GM23338 (cell line): ENCODE measurements around the gene PTBP3.
A peak's percentile ranks its signal among the peaks of the same experiment; 100 is the strongest.

Experiments
- CREB1 ChIP-seq: fragments of 250-450 bp; sonication (Bioruptor Pico); IDR thresholded peaks from 2 replicates; pipeline ENCODE4 v1.5.0; 2020; ENCODE audit warnings: low read depth, mild to moderate bottlenecking, moderate library complexity
- ETS1 ChIP-seq: IDR thresholded peaks from 2 replicates; pipeline ENCODE4 v1.6.1; 2016; ENCODE audit warnings: antibody characterized with exemption
- EZH2 ChIP-seq: fragments of 200-600 bp; sonication (generic); IDR thresholded peaks from one replicate; pipeline ENCODE4 v1.8.0; 2017; ENCODE audit warnings: antibody characterized with exemption, mild to moderate bottlenecking, low read depth; ENCODE audit not compliant: unreplicated experiment
- EZH2phosphoT487 ChIP-seq: fragments of 200-600 bp; sonication (generic); IDR thresholded peaks from one replicate; pipeline ENCODE4 v1.8.1; 2018; ENCODE audit warnings: antibody characterized with exemption; ENCODE audit not compliant: unreplicated experiment
- JUNB ChIP-seq: IDR thresholded peaks from one replicate; pipeline ENCODE4 v1.6.1; 2016; ENCODE audit warnings: antibody characterized with exemption; ENCODE audit not compliant: unreplicated experiment
- NANOG ChIP-seq: IDR thresholded peaks from 2 replicates; pipeline ENCODE4 v1.6.1; 2016; ENCODE audit warnings: antibody characterized with exemption, borderline replicate concordance
- POLR2AphosphoS5 ChIP-seq: IDR thresholded peaks from 2 replicates; pipeline ENCODE4 v1.6.1; 2016; ENCODE audit warnings: antibody characterized with exemption, low read depth
- STAT1 ChIP-seq: IDR thresholded peaks from one replicate; pipeline ENCODE4 v1.6.1; 2016; ENCODE audit warnings: antibody characterized with exemption; ENCODE audit not compliant: unreplicated experiment
- TF ChIP-seq, protein P1 (sequence below), 2 experiments: fragments of 200-600 bp in 1 of 2; sonication (generic) in 1 of 2; conservative IDR thresholded peaks; 2 replicates each; pipeline versions ENCODE4 v1.5.1 to v1.6.1; 2016 to 2017; ENCODE audit warnings: antibody characterized with exemption in 2 of 2, low read depth in 2 of 2, mild to moderate bottlenecking in 2 of 2, moderate library complexity in 1 of 2
- TF ChIP-seq, protein P2 (sequence below): IDR thresholded peaks from one replicate; pipeline ENCODE4 v1.6.1; 2018; ENCODE audit warnings: antibody characterized with exemption; ENCODE audit not compliant: unreplicated experiment

DNA sequence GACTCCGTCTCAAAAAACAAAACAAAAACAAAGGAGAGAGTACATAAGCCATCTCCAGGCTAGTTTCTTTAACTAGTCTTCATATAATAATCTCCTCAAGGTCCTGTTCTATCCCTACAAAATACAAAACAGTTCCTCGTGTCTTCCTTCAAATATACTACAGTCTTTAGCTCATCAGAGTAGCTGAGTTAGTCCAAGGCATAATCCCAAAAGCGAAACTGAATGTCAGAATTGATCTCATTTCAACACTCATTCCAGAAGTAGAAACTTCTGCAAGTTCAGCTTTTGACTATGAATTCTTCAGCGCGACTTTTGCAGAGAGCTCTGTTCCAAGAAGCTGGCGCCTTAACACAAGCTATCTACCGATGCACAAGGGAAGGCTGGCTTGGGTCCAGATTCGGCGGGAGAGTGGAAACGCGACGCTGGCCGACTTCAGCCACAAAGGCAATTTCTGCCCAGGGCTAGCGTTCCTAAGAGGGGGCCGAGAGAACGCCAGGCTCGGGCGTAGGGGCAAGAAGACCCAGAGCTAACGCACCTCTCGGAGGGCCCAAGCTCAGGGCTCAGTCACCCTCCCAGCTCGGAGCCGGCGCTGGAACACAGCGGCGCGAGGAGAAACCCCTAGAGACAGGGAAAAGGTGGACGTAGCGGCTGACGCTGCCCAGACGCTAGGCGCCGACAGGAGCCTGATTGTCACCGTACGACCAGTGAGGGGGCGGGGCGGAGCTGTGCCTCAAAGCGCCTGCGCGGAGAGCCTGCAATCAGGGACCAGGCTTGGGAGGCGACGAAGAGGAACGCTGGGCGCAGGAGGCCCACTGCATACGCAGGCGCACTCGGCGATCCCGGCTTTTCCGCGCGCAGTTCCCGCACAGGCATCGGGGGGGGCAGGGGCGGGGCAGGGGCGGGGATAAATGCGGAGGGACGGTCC is 46.0 kb upstream of the PTBP3 start:
- TF ChIP-seq, protein P1, sequence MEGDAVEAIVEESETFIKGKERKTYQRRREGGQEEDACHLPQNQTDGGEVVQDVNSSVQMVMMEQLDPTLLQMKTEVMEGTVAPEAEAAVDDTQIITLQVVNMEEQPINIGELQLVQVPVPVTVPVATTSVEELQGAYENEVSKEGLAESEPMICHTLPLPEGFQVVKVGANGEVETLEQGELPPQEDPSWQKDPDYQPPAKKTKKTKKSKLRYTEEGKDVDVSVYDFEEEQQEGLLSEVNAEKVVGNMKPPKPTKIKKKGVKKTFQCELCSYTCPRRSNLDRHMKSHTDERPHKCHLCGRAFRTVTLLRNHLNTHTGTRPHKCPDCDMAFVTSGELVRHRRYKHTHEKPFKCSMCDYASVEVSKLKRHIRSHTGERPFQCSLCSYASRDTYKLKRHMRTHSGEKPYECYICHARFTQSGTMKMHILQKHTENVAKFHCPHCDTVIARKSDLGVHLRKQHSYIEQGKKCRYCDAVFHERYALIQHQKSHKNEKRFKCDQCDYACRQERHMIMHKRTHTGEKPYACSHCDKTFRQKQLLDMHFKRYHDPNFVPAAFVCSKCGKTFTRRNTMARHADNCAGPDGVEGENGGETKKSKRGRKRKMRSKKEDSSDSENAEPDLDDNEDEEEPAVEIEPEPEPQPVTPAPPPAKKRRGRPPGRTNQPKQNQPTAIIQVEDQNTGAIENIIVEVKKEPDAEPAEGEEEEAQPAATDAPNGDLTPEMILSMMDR (conservative IDR thresholded peaks at IDR 0.05; ENCODE audit: low read depth in 2 of 2): 0 out of 4 replicates have a peak, but pooled peaks of 1 of the 2 experiments have one; percentile 10
- no peak for TF ChIP-seq EZH2phosphoT487
- TF ChIP-seq, protein P2, sequence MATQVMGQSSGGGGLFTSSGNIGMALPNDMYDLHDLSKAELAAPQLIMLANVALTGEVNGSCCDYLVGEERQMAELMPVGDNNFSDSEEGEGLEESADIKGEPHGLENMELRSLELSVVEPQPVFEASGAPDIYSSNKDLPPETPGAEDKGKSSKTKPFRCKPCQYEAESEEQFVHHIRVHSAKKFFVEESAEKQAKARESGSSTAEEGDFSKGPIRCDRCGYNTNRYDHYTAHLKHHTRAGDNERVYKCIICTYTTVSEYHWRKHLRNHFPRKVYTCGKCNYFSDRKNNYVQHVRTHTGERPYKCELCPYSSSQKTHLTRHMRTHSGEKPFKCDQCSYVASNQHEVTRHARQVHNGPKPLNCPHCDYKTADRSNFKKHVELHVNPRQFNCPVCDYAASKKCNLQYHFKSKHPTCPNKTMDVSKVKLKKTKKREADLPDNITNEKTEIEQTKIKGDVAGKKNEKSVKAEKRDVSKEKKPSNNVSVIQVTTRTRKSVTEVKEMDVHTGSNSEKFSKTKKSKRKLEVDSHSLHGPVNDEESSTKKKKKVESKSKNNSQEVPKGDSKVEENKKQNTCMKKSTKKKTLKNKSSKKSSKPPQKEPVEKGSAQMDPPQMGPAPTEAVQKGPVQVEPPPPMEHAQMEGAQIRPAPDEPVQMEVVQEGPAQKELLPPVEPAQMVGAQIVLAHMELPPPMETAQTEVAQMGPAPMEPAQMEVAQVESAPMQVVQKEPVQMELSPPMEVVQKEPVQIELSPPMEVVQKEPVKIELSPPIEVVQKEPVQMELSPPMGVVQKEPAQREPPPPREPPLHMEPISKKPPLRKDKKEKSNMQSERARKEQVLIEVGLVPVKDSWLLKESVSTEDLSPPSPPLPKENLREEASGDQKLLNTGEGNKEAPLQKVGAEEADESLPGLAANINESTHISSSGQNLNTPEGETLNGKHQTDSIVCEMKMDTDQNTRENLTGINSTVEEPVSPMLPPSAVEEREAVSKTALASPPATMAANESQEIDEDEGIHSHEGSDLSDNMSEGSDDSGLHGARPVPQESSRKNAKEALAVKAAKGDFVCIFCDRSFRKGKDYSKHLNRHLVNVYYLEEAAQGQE: no peak
- TF ChIP-seq EZH2: no peak
- TF ChIP-seq POLR2AphosphoS5: peak; percentile 97
- TF ChIP-seq ETS1: peak; percentile 16; the same call in 1 of the 2 replicates
- no peak for TF ChIP-seq STAT1
- TF ChIP-seq NANOG: no peak
- TF ChIP-seq CREB1: peak; percentile 70
- TF ChIP-seq JUNB: no peak
